Lung microvascular endothelial cell (primary cell): ENCODE results near the gene SLC24A4. TPM values are rescaled to one million over a fixed set of nuclear protein-coding genes. Genes with fewer than 3 reads are reported as not detected.
A peak's percentile ranks its signal among the peaks of the same experiment; 100 is the strongest.

ENCODE experiments used
- DNase-seq, 2 donors: peaks; one replicate each; pipeline versions ENCODE4 v3.0.0 to v3.0.0-alpha.2; 2010; ENCODE audit warnings: low read depth in 2 of 2
- total RNA-seq: library from RNA; depleted of rRNA; stranded (reverse); fragments of >200 nt; gene quantifications from 2 replicates; pipeline ENCODE4 v1.2.1, GENCODE V29; 2014

Gene SLC24A4
- total RNA-seq, 1 donor from 2014 or later, result under 0.01 TPM

DNA sequence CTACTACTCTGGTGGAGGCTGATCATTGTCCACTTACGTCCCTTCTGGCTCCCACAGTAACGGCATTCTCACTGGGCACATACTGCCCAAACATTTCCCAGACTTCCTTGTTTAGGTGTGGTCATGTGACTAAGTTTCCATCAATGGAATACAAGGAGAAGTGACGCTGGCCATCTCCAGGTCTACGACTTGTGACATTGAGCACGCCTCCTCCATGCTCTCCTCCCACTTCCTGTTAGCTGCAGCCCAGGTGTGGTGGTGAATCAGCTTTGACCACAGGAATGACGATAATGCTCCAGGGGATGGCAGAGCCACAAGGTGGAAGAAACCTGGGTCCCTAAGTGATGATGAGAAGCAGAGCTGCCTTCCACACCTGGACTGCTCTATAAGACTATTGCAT, 6.0 kb upstream of the SLC24A4 start:
- no peak for DNase-seq

DNA sequence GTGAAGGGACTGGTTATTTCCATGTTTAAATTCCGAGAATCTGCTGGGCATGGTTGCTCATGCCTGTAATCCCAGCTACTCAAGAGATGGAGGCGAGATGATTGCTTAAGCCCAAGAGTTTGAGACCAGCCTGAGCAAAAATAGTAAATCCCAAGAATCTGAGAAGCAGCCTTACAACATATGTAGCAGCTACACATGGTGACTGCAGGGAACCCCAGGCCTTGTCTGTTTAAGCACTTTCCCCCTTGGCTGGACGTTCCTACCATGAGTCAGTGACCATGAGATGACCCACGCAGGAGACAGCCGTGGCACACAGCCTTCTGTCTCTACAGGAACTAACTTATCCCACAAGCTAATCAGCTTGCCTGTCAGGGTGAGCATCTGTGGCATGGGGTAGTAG, 5.5 kb upstream of the SLC24A4 start:
- no peak for DNase-seq

DNA sequence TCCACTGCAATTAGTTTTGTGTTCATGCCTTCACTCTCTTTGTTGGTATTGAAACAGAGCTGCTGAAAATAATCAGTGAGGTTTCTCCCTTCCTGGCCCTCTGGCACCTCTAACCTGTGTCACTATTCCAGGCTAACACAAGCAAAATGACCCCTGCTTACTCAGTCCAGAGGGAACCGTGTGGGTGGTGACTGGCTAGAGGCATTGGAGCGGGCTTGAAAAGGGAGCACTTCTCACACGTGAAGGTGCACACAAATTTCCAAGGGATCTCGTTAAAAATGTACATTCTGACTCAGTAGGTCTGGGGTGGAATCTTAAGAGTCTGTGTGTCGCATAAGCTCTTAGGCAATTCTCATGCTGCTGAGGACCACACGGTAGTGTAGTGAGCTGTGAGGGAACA, 1.3 kb upstream of the SLC24A4 start:
- DNase-seq, result no peak

DNA sequence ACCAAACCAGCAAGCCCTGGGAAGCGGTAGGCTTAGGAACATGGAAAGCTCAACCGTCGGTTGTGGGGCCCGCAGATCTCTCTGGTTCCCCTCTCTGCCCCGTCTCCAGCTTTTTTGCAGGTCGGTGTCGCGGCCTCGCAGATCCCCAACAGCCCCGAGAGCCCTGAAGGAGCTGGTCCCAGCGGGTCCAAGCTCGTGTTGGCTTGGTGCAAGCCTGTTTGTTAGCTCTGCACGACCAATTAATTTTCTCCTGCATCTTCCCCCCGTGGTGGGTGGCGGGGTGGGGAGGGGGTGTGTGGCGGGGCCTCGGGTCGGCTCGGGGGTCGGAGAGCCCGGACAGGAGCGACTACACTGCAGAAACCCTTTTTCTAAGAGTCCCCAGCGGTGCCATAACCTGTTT, 449 bp upstream of the SLC24A4 start:
- DNase-seq, result no peak

DNA sequence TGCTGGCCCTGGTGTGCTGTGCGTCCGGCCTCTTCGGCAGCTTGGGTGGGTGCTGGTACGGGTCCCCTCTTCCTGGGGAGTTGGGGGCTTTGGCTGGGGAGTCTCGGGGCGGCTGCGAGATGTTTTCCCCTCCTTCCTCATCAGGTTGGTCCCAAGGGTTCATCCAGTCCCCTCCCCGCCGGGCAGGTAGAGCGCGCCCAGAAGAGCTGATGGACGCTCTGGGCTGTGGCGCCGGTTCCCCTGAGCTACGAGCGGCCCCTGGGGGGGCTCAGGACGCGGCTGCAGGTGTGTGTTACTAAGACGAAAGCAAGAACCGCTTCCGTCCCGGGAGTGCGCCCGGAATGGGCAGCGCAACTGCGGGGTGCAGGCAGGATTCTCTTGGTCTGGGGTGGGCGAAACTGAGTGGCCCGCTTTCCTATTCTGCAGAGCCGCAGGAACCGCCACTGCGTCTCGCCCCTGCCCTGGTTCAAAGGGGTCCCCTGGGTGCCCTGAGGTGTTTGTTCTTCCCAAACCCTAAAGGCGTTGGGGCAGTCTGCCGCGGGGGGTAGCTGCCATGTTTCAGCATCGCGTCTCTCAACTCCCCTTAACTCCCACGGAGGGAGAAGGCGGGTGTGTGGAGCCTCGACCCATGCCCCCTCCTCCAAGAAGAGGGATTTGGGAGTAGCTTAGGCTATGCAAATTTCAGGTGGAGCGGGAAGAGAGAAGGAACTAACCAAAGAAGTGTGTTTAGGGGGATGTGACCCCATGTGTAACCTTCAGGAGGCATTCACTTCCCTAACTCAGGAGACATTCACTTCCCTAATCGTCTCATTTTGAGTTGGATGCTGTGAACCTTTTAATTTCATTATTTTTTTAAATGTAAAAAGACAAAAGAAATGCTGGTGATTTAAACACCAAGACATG, 1.2 kb downstream of the SLC24A4 start:
- DNase-seq, result no peak

DNA sequence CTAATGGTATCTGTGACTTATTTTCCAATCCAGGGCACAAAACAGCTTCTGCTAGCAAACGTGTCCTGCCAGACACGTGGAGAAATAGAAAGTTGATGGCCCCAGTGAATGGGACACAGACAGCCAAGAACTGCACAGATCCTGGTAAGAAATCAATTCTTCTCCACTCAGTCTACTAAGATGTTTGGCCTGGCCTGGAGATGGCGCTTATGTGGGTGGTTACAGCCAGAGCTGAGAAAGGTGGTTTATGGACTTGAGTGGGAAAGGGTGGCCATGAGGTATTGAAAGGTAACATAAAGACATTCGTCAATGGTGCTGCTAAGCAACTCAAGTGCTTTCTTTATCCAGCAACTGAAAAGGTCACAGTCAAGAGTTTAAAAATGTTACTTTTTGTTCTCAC, 2.9 kb downstream of the SLC24A4 start:
- no peak for DNase-seq

DNA sequence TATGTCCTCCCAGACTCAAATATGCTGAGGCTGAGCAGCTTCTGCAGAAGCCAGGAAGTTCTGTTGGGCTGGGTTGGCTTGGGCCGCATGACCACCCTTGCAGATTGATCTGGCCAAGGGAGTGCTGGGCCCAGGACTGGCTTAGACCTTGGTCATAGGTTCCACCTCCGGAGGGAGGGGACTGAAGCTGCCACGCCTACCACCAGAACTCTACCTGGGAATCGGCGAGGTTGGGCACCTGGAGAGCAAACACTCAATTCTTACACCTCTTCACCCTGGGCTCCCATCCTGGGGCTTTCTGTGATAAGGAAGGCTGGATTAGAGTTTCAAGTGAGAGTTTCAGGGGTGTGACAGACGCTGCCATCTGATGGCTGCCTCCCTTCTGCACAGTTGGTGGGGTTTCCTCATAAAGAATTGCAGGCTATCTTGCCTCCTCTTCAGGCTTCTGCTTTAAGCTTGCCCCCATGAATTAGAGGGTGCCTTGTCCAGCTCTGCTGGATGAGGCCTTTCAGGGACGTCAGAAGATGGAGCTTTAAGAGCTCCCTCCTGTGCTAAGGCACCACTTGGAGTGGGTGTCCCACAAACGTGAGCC, 5.8 kb downstream of the SLC24A4 start:
- DNase-seq, result no peak

DNA sequence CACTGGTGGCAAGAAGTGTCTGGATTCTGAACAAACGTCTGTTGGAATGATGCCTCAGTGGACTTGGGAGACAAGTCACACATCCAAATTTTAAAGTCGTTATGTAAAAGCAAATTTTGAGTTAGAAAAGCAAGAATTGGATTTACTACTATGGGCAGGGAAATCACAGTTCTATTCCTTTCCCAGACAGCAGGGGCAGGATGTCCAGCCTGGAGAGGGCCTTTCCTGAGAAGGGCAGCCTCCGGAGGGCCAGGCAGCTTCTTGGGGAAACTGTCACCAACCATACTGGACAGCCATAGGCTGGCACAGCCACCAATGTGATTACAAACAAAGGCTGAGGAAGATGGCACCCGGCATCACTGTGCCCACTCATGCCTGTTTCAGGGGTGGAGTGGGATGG, 11.1 kb downstream of the SLC24A4 start:
- DNase-seq, result no peak

DNA sequence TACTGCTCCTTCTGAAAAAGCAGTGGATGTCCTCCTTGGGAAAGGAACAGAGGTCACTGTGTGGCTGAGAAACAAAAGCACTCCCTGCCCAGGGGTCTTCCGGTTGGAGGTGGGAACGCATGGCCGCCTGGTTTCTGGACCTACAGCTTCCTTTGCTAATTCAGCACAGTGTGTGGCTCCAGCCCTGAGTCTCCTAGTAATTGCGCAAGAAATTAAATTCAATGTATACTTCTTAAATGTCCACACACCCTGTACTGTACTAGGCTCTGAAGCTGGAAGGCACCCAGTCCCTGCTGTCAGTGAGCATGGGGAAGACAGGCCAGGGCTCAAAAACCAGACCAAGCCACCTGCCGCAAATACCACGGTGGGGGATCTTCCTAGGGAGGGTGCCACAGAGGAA, 13.4 kb downstream of the SLC24A4 start:
- no peak for DNase-seq

DNA sequence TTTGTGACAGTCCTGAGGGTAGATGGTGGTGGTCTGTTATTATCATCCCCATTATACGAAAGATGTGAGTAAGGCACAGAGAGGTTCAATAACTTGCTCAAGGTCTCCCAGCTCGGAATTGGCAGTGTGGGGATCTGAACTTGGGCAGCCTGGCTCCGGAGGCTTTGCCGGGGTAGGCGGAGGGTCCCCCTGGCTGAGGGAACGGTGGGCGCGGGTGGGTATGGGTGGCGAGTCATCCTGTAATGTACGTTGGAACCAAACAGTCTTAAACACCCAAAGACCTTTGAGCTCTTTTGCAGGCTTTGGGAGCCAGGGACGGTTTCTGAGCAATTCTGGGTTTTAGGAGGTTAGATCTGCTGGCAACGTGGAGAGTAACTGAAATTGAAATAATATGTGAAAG, 16.5 kb downstream of the SLC24A4 start:
- DNase-seq, result no peak

DNA sequence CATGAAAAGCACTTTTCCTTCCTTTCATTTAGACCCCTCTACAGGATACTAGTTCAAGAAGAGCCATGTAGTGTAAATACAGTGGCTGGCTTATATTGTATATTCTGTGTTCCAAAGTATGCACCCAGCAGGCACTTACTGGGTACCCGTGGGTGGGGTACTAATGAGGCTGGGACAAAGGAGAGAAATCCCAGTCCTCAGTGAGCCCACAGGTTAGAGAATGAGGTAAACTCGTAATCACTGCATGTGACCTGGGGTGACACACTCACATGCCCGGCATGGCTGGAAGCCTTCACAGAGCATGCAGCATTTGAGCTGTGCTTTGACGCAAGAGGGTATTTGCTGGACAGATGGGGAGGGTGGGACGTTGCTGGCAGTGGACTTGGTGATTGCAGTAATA, 17.1 kb downstream of the SLC24A4 start:
- DNase-seq, result no peak

DNA sequence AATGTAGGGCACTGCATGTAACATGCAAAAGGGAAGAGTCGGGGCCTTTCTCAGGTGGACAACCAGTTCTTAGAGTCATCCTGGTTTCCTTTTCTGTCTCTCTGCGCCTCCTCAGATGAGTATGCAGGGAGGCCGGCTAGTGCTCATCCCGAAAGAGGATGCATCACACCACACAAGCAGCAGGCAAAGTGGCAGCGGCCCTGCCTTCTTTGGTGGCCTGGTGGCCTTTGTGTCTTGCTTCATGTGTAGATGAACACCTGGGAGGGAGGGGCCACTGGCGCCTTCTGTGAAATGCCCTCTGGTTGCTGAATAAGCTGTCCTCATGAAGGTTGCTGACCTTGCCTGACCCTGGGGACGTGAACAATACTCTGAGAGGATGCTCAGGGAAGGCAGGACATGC, 18.0 kb downstream of the SLC24A4 start:
- no peak for DNase-seq

DNA sequence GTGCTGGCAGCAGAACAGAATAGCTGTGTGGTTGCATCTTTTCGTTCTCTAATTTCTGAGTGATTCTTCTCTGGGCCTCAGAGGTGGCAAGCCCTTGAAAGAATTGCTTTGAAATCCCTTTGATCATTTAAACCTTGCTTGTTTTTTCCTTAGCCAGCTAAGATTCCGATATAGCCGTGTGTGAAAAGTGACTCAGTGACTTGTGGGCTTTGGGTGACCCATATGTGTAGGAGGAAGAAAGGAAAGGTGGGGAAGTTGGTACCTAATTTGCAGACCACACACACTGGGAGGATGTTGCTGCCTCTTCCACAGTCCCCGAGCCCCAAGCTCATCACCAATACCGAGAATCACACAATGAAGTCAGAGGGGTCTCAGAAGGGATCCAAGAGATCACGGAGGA, 18.8 kb downstream of the SLC24A4 start:
- DNase-seq, result no peak

DNA sequence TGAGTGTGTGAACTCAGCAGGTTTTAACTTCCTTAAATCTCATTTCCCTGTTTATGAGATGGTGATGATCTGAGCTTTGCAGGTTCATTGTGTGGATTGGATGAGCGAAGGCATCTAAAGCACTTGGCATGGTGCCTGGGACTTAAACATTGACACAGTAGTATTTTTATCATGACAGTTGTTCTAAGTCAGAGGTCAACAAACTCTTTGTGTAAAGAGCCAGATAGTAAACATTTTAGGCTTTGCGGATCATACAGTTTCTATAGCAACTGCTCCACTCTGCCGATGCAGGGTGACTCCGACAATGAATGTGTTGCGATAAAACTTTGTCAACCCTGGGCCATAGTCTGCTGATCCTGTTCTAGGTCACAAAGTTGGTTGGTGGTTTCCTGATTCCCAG, 25.2 kb downstream of the SLC24A4 start:
- peak in 1 of 2 donors; percentile 38 for DNase-seq

DNA sequence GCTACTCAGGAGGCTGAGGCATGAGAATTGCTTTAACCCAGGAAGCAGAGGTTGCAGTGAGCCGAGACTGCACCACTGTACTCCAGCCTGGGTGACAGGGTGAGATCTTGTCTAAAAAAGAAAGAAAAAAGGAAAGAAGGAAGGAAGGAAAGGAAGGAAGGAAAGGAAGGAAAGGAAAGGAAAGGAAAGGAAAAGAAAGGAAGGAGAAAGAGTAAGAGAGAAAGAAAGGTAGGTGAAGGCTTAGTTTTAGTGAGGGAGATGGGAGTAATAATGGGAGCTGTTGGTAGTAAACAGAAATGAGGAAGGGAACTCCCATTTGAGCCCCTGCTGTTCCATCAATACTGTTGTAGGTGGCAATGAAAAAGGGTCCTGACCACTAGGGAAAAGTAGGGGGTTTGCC, 28.8 kb downstream of the SLC24A4 start:
- DNase-seq, result no peak

DNA sequence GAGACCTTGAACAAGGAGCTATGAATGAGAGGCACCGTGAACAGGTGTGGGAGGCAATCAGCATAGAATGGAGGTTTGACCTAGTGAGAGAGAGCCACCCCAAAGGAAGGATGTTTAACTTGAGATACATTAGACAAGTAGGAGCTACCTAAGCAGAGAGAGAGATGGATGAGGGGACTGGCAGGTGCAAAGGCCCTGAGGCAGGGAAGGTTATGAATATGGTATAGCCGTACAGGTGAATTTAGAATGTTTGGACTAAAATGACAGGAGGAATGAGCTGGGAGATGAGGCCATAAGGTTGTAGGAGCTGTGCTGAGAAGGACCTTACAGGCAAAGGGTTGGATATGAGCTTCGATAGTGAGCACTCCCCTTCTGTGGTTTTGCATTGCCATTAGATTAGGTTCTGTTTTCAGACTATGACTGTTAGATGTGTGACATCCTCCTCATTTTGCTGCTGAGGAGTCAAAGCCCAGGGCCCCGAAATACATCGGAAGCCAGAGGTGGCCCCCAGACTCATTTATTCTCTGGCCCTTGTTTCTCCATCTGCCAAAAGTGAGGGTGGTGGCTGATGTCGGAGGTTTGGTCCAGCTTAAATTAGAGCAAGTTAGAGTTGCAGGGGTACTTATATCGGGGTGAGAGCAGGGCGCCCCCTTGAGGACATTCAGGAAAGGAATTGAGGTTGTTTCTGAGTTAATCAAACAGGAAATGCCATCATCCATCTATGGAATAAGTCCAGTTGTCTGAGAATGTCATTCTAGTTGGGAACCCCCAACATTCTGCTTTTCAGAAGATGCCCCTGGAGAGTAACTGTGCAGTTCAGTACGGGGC, 29.4 kb downstream of the SLC24A4 start:
- DNase-seq, result peak; percentile 22 to 27

DNA sequence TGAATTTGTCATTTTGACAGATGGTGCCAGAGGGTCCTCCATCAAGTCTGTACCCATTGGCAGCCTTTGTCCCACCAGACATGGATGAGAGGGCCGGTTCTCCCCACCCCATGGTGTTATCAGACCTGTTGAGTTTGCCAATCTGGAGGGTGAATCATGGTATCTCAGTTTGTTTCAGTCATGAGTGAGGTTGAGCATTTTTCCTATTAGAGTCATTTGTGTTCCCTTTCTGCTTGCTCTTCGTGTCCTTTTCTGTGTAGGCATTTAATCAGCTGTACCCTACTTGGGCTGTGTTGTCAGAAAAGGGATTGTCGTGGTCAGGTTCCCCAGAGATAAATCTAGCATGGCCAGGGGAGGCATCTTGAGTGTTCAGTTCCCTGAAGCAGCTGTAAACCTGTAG, 30.5 kb downstream of the SLC24A4 start:
- DNase-seq, result no peak

DNA sequence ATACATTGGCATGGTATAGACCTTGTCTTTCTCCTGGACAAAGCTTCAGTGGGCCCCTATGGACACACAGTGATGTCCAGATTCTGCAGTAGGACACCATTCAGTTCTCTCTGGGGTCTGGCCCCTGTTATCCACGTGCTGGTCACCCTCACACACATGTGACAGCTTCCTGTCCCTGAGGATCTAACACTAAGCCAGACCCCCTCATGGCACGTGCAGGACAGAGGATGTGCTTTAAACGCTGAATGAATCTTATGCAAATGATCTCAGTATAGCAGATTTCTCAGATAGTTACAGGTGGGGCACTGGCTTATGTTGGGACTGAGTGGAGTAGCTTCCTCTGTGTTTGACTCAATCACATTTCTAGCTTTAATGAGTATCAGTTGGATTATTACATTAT, 33.7 kb downstream of the SLC24A4 start:
- no peak for DNase-seq

DNA sequence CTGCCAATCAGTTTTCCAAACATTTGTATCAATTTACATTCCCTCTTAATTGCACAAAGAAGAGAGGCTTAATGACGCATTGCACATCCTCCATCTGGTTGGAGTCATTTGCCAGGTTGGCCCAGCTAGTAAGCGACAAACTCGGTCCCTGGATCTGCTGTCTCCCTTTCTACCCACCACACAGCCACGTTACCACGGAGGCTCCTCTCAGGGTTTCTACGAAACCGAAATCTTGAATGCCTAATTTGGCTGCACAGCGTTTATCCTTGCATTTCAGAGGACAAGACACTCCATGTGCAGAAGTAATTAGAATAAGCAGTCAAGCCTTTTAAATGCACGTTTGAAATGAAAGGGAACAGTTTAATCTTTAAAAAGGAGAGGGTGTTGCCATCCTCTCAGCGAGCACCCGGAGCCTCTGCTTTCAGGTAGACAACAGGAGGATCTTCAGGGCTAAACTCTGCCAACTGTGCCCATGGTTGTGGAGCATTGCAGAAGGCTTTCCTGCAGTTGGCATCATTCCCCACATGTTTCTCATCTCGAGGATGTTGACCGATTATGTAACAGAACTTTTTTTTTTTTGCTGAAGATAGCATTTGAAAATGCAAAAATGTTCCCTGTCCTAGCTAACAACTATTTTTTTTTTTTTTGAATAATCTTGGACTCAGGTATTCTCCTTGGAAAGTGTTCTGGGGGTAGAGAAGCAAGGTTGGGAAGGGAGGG, 37.8 kb downstream of the SLC24A4 start:
- DNase-seq, result no peak

DNA sequence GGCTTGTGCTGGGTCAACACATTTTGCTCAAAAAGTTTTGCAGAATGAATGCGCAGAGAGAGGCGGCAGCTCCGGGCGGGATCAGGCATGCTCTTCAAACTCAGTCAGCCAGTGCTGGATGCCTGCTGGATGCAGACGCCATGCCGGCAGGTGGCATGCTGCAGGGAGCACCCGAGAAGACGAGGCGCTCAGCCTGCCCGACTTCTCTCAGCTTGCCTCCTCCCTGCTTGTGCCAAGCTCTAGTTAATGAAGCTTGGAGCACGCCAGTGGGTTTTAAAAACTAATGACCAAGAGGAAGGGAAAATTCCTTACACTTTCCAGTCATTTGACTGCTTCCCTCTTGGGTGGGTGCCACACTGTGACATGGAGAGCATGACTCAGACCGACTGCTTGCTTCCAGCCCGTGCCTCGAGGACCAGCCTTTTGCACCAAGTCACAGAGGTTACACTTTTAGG, 39.8 kb downstream of the SLC24A4 start:
- peak in 1 of 2 donors; percentile 40 for DNase-seq

DNA sequence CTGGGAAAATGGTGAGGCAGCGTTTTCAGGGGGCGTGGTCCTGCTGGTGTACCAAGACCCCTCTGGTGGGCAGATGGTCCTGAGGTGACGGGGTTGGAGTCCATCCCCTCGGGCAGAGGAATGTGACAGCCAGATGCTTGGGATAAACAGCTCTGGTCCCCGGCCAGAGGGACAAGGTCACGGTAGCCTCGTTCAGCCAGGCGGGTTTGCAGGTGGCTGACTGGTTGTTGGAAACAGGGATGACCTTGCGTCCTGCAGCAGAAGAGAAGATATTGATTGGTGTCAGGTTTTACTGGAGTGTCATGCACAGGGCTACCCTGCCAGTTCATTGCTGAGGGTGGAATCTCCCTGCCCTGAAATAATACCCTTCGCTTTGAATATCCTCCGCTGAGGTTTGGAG, 43.3 kb downstream of the SLC24A4 start:
- no peak for DNase-seq

DNA sequence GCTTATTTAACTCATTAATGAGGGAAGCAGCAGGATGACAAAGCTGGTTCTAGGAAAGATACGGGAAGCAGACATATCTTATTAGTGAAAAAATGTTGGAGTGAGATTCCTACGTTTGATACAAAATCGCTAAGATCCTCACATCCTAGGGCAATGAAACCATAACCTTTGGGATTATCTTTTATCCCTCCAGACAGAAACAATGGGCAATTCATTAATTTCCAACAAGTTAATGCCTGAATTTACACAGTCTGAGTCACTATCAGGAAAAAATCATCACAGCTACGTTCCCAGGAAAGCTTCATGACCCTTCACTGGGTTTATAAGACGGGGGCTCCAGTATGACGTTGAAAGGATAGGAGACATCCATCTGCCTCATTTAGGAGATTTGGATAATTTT, 45.0 kb downstream of the SLC24A4 start:
- DNase-seq, result no peak
